AG09309 (cell line): Measurements from ENCODE around the gene IKZF3.

Experiments
- DNase-seq: peaks from one replicate; pipeline ENCODE4 v3.0.0-alpha.2; 2010; ENCODE audit warnings: low read depth
- H3K4me3 ChIP-seq: 2 replicates; pipeline ENCODE4 v1.5.1; 2011; ENCODE audit warnings: mild to moderate bottlenecking, low read depth, low read length, moderate library complexity; ENCODE audit not compliant: control insufficient read depth
- TF ChIP-seq, protein P1 (sequence below): IDR thresholded peaks from 2 replicates; pipeline ENCODE4 v1.5.1; 2011; ENCODE audit warnings: mild to moderate bottlenecking, low read depth, low read length, inconsistent platforms; ENCODE audit not compliant: insufficient read depth, control insufficient read depth; ENCODE audit errors: missing control alignments

IKZF3 gene

DNA sequence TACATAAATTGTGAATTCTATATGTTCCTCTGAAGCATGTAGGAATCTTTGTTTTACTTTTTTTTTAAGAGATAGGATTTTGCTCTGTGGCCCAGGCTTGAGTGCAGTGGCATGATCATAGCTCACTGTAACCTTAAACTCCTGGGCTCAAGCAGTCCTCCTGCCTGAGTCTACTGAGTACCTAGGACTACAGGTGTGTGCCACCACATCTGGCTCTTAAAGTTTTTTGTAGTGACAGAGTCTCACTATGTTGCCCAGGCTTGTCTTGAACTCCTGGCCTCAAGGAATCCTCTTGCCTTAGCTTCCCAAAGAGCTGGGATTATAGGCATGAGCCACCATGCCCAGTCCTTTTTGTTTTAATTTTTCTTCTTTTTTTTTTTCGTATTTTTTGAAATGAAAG is 25.3 kb downstream of the IKZF3 start:
- DNase-seq = no peak
- no peak overlapping the region for H3K4me3 ChIP-seq
- TF ChIP-seq, protein P1, sequence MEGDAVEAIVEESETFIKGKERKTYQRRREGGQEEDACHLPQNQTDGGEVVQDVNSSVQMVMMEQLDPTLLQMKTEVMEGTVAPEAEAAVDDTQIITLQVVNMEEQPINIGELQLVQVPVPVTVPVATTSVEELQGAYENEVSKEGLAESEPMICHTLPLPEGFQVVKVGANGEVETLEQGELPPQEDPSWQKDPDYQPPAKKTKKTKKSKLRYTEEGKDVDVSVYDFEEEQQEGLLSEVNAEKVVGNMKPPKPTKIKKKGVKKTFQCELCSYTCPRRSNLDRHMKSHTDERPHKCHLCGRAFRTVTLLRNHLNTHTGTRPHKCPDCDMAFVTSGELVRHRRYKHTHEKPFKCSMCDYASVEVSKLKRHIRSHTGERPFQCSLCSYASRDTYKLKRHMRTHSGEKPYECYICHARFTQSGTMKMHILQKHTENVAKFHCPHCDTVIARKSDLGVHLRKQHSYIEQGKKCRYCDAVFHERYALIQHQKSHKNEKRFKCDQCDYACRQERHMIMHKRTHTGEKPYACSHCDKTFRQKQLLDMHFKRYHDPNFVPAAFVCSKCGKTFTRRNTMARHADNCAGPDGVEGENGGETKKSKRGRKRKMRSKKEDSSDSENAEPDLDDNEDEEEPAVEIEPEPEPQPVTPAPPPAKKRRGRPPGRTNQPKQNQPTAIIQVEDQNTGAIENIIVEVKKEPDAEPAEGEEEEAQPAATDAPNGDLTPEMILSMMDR = no peak

GRCh38 chr17:39838057-39838456 is 26.1 kb downstream of the IKZF3 start:
- DNase-seq = no peak
- H3K4me3 ChIP-seq = no peak overlapping the region
- TF ChIP-seq, protein P1 = no peak

- TF ChIP-seq, protein P1 = no peak
- H3K4me3 ChIP-seq = no peak overlapping the region
- no peak for DNase-seq
Measured at GRCh38 chr17:39836117-39836516, 28.0 kb downstream of the IKZF3 start.

GRCh38 chr17:39835038-39835786 is 28.9 kb downstream of the IKZF3 start:
- H3K4me3 ChIP-seq = no peak overlapping the region
- no peak for DNase-seq
- TF ChIP-seq, protein P1 = no peak

DNA sequence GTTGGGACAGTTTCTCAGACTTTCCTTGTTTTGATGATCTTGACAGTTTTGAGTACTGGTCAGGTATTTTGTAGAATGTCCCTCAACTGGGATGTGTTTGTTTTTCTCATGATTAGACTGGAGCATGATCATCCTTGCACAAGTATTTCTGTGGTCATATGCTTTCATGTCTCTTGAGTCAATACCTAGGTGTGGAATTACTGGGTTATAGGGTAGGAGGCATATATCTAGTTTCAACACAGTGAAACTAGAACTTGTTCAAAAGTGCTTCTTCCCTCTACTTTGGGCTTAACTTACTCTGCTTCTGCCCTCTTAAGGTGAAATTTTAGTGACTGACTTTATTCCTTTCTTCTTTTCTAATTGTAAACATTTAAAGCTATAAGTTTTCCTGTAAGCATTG is 30.1 kb downstream of the IKZF3 start:
- no peak for DNase-seq

DNA sequence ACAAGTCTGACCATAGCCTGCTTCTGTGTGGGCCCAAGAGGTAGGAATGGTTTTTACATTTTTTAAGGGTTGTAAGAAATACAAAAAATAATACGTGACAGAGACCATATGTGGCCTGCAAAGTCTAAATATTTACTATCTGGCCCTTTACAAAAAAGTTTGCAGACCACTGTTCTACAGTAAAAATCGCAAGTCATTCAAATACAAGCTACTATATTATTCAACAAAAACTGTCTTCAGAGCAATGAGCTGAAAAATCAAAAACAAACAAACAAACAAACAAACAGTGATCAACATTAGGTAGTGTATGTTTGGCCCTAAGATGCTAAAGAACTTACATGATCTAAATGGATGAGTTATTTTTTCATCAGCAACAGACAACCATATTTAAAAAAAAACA is 32.5 kb downstream of the IKZF3 start:
- TF ChIP-seq, protein P1 = no peak
- H3K4me3 ChIP-seq = no peak overlapping the region

More for the DNA sequence above, 30.1 kb downstream of the IKZF3 start:
- H3K4me3 ChIP-seq = no peak overlapping the region
- TF ChIP-seq, protein P1 = no peak

GRCh38 chr17:39828443-39828842 is 35.7 kb downstream of the IKZF3 start:
- H3K4me3 ChIP-seq = no peak overlapping the region
- DNase-seq = no peak
- TF ChIP-seq, protein P1 = no peak

More for the DNA sequence above, 32.5 kb downstream of the IKZF3 start:
- DNase-seq = no peak
